Liver (tissue), 9 donors: Measurements from ENCODE around the gene TBC1D22B. TPM values are rescaled to one million over a fixed set of nuclear protein-coding genes. Genes with fewer than 3 reads are reported as not detected.

ENCODE experiments used
- DNase-seq: peaks from one replicate; pipeline ENCODE4 v3.0.0-alpha.2; 2017; ENCODE audit warnings: low spot score
- H3K27ac ChIP-seq, 2 donors: one replicate each; pipeline ENCODE4 v1.7.0; 2013; ENCODE audit warnings: inconsistent platforms in 2 of 2, low read length in 2 of 2, control low read depth in 1 of 2, low read depth in 1 of 2, mild to moderate bottlenecking in 1 of 2
- H3K27me3 ChIP-seq, 4 donors: one replicate each; pipeline versions ENCODE4 v1.6.1 to v1.7.0; 2013; ENCODE audit warnings: low read length in 3 of 4, inconsistent platforms in 1 of 4, mild to moderate bottlenecking in 1 of 4, moderate library complexity in 1 of 4; ENCODE audit not compliant: control insufficient read depth in 4 of 4, insufficient read depth in 4 of 4
- H3K36me3 ChIP-seq, 4 donors: one replicate each; pipeline versions ENCODE4 v1.6.1 to v1.7.0; 2013; ENCODE audit warnings: low read length in 3 of 4, mild to moderate bottlenecking in 3 of 4, low read depth in 1 of 4, moderate library complexity in 1 of 4; ENCODE audit not compliant: control insufficient read depth in 4 of 4, insufficient read depth in 3 of 4
- H3K4me1 ChIP-seq, 4 donors: one replicate each; pipeline versions ENCODE4 v1.6.1 to v1.7.0; 2013; ENCODE audit warnings: low read length in 3 of 4, mild to moderate bottlenecking in 3 of 4, moderate library complexity in 1 of 4; ENCODE audit not compliant: control insufficient read depth in 4 of 4, insufficient read depth in 4 of 4
- H3K4me3 ChIP-seq, 3 donors: one replicate each; pipeline versions ENCODE4 v1.6.1 to v1.7.0; 2013; ENCODE audit warnings: low read length in 3 of 3, control low read depth in 1 of 3, low read depth in 1 of 3, mild to moderate bottlenecking in 1 of 3
- H3K9ac ChIP-seq, 2 donors: one replicate each; pipeline ENCODE4 v1.7.0; 2013; ENCODE audit warnings: low read length in 2 of 2, mild to moderate bottlenecking in 2 of 2, moderate library complexity in 2 of 2, control low read depth in 1 of 2, low read depth in 1 of 2
- H3K9me3 ChIP-seq, 4 donors: one replicate each; pipeline versions ENCODE4 v1.6.1 to v1.7.0; 2013; ENCODE audit warnings: low read length in 3 of 4; ENCODE audit not compliant: control insufficient read depth in 4 of 4
- FOXA1 ChIP-seq: IDR thresholded peaks from 2 replicates; pipeline ENCODE4 v1.6.1; 2016; ENCODE audit warnings: antibody characterized with exemption
- FOXA2 ChIP-seq: IDR thresholded peaks from 2 replicates; pipeline ENCODE4 v1.6.1; 2016; ENCODE audit warnings: antibody characterized with exemption
- HNF4G ChIP-seq: IDR thresholded peaks from 2 replicates; pipeline ENCODE4 v1.6.1; 2016; ENCODE audit warnings: antibody characterized with exemption
- JUND ChIP-seq, 2 donors: IDR thresholded peaks; 2 replicates each; pipeline ENCODE4 v1.6.1; 2016; ENCODE audit warnings: antibody characterized with exemption in 2 of 2
- RXRA ChIP-seq, 2 donors: IDR thresholded peaks; 2 replicates each; pipeline ENCODE4 v1.6.1; 2017 to 2018; ENCODE audit warnings: antibody characterized with exemption in 2 of 2, mild to moderate bottlenecking in 1 of 2
- SP1 ChIP-seq: IDR thresholded peaks from 2 replicates; pipeline ENCODE4 v1.6.1; 2018; ENCODE audit warnings: antibody characterized with exemption, mild to moderate bottlenecking
- TAF1 ChIP-seq: conservative IDR thresholded peaks from 2 replicates; pipeline ENCODE4 v1.6.1; 2016; ENCODE audit warnings: antibody characterized with exemption, mild to moderate bottlenecking
- YY1 ChIP-seq: IDR thresholded peaks from 2 replicates; pipeline ENCODE4 v1.6.1; 2016; ENCODE audit warnings: antibody characterized with exemption, mild to moderate bottlenecking
- WGBS: extraction: QIAGEN DNeasy Blood & Tissue Kit; methylation state at CpG from one replicate; pipeline ENCODE4 v1.1.7; 2013; 5-methylcytosine and 5-hydroxymethylcytosine counted together
- polyA plus RNA-seq, 2 donors: library from polyadenylated mRNA; stranded (reverse) in 1 of 2; unstranded in 1 of 2; fragments of 200-250 nt in 1 of 2; fragments of >200 nt in 1 of 2; fragmentation: Nextera tagmentation in 1 of 2; extraction: Ambion mirVana in 1 of 2; gene quantifications; one replicate each; pipeline versions ENCODE4 v1.2.1 to v1.2.3, GENCODE V29; 2013 to 2015
- total RNA-seq, 2 donors: library from RNA; depleted of rRNA; stranded (reverse); fragments of >200 nt; gene quantifications; one replicate each; pipeline ENCODE4 v1.2.3, GENCODE V29; 2014
- TF ChIP-seq, protein P1 (sequence below): fragments of 150-350 bp; IDR thresholded peaks from 2 replicates; pipeline ENCODE4 v1.5.1; 2017; ENCODE audit warnings: improper control_type of control experiment, low read depth, low read length; ENCODE audit not compliant: missing input control
- TF ChIP-seq, protein P2 (sequence below): IDR thresholded peaks from 2 replicates; pipeline ENCODE4 v1.6.1; 2016; ENCODE audit warnings: antibody characterized with exemption
- TF ChIP-seq, protein P3 (sequence below): IDR thresholded peaks from 2 replicates; pipeline ENCODE4 v1.6.1; 2016; ENCODE audit warnings: antibody characterized with exemption, mild to moderate bottlenecking
- TF ChIP-seq, protein P4 (sequence below): IDR thresholded peaks from 2 replicates; pipeline ENCODE4 v1.6.1; 2016; ENCODE audit warnings: antibody characterized with exemption
- donor health status: healthy.
- donor health status: healthy.
- donor health status: healthy.
- donor health status: healthy.
- donor health status: healthy.

Gene TBC1D22B
- total and polyA plus RNA-seq, 4 donors = 1.4 to 10.7 (median 1.9) TPM

DNA sequence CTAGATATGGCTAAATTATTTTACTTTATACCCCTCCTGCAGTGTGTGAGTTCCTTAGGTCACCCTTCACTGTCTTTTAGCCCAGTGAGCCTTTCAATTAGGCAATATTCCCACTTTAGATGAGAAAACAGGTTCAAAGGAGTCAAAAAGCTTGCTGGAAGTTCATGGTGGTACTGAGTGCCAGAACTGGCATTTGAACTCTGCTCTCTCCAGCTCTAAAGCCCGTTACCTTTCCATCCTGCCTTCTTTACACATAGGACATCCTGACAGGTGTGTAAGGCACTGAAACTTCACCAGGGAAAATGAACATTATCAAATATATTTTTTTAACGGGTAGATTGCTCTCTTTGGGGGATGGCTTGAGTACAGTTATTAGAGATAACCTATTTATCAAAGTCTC lies 11.5 kb downstream of the TBC1D22B start:
- TF ChIP-seq, protein P1, sequence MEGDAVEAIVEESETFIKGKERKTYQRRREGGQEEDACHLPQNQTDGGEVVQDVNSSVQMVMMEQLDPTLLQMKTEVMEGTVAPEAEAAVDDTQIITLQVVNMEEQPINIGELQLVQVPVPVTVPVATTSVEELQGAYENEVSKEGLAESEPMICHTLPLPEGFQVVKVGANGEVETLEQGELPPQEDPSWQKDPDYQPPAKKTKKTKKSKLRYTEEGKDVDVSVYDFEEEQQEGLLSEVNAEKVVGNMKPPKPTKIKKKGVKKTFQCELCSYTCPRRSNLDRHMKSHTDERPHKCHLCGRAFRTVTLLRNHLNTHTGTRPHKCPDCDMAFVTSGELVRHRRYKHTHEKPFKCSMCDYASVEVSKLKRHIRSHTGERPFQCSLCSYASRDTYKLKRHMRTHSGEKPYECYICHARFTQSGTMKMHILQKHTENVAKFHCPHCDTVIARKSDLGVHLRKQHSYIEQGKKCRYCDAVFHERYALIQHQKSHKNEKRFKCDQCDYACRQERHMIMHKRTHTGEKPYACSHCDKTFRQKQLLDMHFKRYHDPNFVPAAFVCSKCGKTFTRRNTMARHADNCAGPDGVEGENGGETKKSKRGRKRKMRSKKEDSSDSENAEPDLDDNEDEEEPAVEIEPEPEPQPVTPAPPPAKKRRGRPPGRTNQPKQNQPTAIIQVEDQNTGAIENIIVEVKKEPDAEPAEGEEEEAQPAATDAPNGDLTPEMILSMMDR = no peak
- TF ChIP-seq TAF1 = no peak
- TF ChIP-seq, protein P2, sequence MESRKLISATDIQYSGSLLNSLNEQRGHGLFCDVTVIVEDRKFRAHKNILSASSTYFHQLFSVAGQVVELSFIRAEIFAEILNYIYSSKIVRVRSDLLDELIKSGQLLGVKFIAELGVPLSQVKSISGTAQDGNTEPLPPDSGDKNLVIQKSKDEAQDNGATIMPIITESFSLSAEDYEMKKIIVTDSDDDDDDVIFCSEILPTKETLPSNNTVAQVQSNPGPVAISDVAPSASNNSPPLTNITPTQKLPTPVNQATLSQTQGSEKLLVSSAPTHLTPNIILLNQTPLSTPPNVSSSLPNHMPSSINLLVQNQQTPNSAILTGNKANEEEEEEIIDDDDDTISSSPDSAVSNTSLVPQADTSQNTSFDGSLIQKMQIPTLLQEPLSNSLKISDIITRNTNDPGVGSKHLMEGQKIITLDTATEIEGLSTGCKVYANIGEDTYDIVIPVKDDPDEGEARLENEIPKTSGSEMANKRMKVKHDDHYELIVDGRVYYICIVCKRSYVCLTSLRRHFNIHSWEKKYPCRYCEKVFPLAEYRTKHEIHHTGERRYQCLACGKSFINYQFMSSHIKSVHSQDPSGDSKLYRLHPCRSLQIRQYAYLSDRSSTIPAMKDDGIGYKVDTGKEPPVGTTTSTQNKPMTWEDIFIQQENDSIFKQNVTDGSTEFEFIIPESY = no peak
- TF ChIP-seq, protein P3, sequence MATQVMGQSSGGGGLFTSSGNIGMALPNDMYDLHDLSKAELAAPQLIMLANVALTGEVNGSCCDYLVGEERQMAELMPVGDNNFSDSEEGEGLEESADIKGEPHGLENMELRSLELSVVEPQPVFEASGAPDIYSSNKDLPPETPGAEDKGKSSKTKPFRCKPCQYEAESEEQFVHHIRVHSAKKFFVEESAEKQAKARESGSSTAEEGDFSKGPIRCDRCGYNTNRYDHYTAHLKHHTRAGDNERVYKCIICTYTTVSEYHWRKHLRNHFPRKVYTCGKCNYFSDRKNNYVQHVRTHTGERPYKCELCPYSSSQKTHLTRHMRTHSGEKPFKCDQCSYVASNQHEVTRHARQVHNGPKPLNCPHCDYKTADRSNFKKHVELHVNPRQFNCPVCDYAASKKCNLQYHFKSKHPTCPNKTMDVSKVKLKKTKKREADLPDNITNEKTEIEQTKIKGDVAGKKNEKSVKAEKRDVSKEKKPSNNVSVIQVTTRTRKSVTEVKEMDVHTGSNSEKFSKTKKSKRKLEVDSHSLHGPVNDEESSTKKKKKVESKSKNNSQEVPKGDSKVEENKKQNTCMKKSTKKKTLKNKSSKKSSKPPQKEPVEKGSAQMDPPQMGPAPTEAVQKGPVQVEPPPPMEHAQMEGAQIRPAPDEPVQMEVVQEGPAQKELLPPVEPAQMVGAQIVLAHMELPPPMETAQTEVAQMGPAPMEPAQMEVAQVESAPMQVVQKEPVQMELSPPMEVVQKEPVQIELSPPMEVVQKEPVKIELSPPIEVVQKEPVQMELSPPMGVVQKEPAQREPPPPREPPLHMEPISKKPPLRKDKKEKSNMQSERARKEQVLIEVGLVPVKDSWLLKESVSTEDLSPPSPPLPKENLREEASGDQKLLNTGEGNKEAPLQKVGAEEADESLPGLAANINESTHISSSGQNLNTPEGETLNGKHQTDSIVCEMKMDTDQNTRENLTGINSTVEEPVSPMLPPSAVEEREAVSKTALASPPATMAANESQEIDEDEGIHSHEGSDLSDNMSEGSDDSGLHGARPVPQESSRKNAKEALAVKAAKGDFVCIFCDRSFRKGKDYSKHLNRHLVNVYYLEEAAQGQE = no peak
- TF ChIP-seq, protein P4, sequence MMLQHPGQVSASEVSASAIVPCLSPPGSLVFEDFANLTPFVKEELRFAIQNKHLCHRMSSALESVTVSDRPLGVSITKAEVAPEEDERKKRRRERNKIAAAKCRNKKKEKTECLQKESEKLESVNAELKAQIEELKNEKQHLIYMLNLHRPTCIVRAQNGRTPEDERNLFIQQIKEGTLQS = no peak
- Histone ChIP-seq H3K9me3 (no peaks in the 10 kb centered on the region), H3K4me3 (no peak overlapping the region), H3K4me1 (peaks cover 0 to 2% (median 0%) of the 10 kb centered on the region in 4 donors), H3K9ac (no peak overlapping the region), H3K27me3 (no peaks in the 10 kb centered on the region), H3K36me3 (peaks cover 0 to 4% (median 3%) of the 10 kb centered on the region in 4 donors), H3K27ac (no peak overlapping the region)
- 63% methylated on average over 2 of the region's 2 CpGs for WGBS
- DNase-seq = no peak

DNA sequence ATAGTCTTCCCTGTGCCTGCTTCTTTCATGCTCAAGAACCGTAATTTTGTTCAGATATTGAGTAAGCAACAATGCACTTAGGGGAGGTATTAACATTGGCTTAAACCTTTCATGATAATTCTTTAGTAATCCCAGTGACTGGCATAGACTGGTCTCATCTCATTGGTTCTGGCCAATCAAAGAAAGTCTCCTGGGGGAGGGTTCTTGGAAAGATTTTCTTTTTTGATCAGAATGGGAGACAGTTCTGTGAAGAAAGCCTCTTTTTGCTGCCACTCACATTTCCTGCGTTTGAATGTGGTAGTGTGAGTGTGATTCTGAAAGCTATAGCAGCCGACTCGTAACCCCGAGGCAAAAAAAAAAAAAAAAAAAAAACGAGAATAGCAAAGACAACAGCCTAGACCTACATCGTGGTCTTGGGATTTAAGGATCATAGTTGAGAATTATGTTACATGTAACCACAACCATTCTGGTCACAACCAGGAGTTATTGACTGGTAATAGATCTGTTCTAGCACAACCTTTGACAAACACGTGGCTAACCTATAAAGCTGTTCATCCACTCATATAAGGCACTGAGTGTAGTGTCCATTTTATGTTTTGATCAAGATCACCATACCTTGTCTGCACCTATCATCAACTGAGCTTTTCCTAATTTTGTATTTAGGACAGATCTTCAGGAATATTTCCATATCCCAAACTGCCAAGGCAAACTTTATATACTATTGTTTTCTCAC lies 15.4 kb downstream of the TBC1D22B start:
- H3K4me3 ChIP-seq = no peak overlapping the region
- no peak overlapping the region for H3K27ac ChIP-seq
- 76% methylated on average over 8 of the region's 8 CpGs for WGBS
- H3K9ac ChIP-seq = no peak overlapping the region
- H3K27me3 ChIP-seq = no peaks in the 10 kb centered on the region
- peaks cover 2 to 12% (median 9%) of the 10 kb centered on the region in 4 donors for H3K4me1 ChIP-seq
- peaks cover 0 to 4% (median 3%) of the 10 kb centered on the region in 4 donors for H3K36me3 ChIP-seq
- no peaks in the 10 kb centered on the region for H3K9me3 ChIP-seq
- no peak for DNase-seq
- TF ChIP-seq FOXA1 = no peak
- TF ChIP-seq YY1 = no peak
- TF ChIP-seq, protein P1 = no peak
- no peak for TF ChIP-seq SP1
- TF ChIP-seq, protein P3 = no peak
- TF ChIP-seq, protein P4 = no peak
- TF ChIP-seq, protein P2 = no peak
- TF ChIP-seq JUND (IDR thresholded peaks at IDR 0.05) = no peak
- no peak for TF ChIP-seq RXRA (IDR thresholded peaks at IDR 0.05)
- no peak for TF ChIP-seq HNF4G
- no peak for TF ChIP-seq FOXA2
- TF ChIP-seq TAF1 = no peak
